ENCODE data around the gene HRH2.
"Not testable (repeated sequence)": the region's sequence is repeated elsewhere in the genome, so short reads cannot be mapped to it uniquely, and the experiment has no call there.

Gene HRH2, protein sequence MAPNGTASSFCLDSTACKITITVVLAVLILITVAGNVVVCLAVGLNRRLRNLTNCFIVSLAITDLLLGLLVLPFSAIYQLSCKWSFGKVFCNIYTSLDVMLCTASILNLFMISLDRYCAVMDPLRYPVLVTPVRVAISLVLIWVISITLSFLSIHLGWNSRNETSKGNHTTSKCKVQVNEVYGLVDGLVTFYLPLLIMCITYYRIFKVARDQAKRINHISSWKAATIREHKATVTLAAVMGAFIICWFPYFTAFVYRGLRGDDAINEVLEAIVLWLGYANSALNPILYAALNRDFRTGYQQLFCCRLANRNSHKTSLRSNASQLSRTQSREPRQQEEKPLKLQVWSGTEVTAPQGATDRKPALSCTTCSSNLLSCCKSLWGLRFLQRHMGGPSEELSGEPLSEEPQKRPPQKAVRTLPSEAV

DNA sequence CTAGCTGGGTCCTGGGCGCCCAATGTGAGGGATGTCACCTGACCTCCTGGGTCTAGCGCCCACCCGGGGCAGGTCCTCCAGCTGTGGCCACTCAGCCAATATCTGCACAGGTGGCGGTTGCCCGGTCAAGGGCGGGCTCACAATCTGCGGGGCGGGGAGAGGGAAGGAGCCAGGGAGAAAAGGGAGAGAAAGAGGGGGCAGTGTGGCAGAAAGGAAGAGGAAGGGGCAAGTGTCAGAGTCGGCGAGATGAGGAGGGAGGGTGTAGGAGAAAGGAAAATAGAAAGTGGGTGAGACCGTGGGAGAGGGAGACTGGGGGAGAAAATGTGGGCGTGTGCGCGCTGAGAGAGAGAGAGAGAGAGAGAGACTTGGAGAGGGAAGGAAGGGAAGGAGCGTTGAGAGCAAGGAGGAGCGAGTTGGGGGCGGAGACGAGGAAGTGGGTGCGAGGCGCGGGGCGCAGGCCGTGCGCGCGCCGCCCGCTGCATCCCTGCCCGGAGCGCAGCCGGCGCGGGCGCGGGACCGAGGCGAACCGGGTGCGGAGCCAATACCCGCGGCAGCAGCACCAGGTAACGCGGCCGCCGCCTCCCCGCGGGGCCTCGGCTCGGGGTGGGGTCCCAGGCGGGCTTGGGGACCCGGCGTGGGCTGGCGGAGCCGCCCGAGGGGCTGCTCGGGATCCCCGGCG is at the start of gene HRH2:
Gene HRH2, plus strand, starts transcription at position 479 of the 679 bp plus-strand sequence. CDS start 25,163 bp downstream, outside the sequence.
- DNase-seq (ENCODE audit: low read depth in 1 of 2, low spot score in 1 of 2) = no peak

DNA sequence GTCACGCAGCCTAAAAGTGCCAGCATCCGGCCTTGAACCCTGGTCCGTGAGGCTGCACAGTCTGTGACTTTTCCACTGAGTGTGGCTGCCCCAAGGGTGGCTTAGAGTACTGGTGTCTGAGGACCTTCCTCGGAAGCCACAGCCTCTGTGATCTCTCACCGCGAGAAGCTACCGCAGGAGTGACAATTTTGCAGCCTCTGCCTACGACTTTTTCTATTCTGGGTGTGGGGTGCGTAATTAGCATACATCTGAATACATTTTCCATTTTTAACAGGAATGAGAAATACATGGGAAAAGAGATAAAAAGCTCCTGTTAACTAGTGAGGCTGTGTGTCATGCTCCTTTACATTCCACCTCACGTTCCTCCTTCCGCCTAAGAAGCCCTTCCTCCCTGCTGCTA is 48.3 kb upstream of the HRH2 start:
- DNase-seq (ENCODE audit: low read depth in 1 of 2, low spot score in 1 of 2) = no peak

DNA sequence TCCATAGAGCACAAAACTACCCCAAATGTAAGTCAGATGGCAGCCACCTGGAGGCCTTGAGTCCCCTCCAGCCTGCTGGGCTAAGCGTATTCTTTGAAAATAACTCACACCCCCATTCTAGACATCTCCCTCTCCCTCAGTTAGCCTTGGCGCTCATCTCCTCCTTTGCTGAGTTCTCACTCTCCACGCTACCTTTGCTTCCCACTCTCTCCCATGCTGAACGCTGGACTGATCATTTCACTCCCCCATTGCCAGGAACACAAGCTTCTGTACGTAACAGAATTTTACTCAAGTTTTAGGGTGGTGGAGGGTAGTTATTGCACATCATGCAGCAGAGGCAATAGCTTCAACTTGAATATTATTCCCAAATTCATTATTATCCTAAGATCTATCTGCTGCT is 47.5 kb upstream of the HRH2 start:
- no peak for DNase-seq (ENCODE audit: low read depth in 1 of 2, low spot score in 1 of 2)

DNA sequence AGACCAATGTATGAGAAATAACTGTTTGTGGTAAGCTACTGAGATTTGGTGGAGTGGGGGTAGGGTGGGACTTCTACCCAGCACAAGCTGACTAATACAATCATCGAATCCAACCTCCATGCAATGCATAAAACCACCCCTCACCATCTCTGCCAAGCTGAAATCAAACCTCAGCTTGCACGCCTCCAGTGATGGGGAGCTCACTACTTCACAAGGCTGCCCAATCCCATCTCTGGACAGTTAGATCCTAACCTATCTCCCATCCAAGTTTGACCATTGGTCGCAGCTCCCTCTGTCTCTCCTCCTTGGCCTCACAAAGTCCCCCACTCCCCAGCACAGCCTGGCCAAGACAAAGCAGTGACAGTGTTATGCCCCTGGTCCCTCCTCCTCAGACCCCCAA is 47.0 kb upstream of the HRH2 start:
- no peak for DNase-seq (ENCODE audit: low read depth in 1 of 2, low spot score in 1 of 2)

DNA sequence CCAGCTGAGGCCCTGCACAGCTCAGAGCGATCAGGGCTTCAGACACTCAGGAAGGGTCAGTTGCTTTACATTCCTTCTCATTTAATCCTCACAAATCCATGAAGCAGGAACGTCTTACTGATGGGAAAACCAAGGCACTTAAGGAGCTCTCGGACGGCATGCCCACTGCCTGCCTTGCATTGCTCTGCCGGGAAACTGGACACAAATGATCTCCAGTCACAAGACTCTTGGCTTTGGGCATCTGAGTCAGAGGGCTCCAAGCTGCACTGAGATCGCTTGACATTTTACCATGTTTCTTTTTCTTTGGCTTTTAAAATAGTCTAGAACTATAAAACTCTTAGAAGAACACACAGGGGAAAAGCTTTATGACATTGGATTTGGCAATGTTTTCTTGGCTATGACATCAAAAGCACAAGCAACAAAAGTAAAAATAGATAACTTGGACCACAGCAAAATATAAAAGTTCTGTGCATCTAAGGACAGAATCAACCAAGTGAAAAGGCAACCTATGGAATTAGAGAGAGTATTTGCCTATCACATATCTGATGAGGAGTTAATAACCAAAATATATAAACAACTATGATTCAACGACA is 43.6 kb upstream of the HRH2 start:
- DNase-seq (ENCODE audit: low read depth in 1 of 2, low spot score in 1 of 2) = no peak

DNA sequence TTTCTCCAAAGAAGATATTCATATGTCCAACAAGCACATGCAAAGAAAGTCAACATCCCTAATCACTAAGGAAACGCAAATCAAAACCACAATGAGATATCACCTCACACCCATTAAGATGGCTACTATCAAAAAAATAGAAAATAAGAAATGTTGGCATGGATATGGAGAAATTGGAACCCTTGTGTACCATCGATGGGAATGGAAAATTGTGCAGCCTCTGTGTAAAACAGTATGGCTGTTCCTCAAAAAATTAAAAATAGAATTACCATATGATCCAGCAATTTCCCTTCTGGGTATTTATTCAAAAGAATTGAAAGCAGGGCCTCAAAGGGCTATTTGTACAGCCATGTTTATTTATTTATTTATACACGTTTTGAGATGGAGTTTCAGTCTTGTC is 43.0 kb upstream of the HRH2 start:
- DNase-seq (ENCODE audit: low read depth in 1 of 2, low spot score in 1 of 2) = no peak

DNA sequence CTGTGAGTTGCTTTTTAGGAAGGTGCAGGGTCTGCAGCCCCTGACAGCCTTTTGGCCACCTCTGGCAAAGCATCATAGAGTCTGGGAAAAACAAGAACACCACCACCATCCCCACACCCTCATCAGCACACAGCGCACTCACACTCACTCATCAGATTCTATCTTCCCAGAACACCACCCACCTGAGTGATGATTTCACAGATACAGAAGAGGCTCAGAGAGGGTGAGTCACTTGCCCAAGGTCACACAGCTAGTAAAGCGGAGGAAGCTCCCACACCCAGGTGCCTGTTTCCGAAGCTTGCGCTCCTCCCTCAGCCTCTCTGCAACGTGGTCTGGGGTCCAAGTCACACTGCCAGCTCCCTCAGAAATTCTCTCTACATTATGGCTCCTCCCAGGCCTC is 41.8 kb upstream of the HRH2 start:
- no peak for DNase-seq (ENCODE audit: low read depth in 1 of 2, low spot score in 1 of 2)

DNA sequence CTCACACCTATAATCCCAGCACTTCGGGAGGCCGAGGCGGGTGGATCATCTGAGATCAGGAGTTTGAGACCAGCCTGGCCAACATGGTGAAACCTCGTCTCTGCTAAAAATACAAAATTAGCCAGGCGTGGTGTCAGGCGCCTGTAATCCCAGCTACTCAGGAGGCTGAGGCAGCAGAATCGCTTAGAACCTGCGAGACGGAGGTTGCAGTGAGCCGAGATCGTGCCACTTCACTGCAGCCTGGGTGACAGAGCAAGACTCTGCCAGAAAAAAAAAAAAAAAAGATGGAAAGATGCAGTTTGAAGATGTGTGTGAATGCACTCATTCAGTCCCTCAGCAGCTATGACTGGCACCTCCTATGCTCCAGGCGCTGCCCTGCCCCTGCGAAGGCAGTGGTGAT is 41.3 kb upstream of the HRH2 start:
- not testable (repeated sequence) for DNase-seq (ENCODE audit: low read depth in 1 of 2, low spot score in 1 of 2)

DNA sequence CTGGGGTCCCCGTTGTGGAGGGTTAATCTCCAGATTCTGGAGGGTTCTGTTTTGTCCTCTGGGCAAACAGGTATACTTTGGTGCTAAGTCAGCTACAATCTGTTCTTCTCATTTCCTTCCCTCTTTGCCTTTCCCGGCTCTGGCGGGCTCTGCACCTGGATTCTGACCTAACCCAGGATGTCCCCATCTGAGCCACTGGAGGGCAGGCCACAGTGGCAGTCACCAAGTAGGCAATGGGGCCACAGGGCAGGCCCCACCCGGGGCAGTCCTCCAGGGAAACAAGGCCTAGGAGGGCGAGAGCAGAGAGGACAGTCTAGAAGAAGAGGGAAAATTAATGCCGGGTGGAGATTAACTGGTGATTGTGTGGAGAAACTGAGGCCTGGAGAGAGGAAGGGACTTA is 40.4 kb upstream of the HRH2 start:
- DNase-seq (ENCODE audit: low read depth in 1 of 2, low spot score in 1 of 2) = no peak

DNA sequence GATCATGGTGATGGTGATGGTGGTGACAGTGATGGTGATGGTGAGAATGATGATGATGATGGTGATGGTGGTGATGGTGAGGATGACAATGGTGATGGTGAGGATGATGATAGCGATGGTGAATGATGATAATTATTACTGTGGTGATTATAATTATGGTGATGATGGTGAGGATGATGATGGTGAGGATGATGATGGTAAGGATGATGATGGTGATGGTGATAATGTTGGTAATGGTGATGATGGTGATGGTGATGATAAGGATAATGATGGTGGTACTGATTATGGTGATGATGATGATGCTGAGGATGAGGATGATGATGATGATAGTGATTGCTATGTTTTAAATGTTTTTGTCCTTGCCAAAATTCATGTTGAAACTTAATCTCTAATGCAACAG is 37.3 kb upstream of the HRH2 start:
- no peak for DNase-seq (ENCODE audit: low read depth in 1 of 2, low spot score in 1 of 2)

DNA sequence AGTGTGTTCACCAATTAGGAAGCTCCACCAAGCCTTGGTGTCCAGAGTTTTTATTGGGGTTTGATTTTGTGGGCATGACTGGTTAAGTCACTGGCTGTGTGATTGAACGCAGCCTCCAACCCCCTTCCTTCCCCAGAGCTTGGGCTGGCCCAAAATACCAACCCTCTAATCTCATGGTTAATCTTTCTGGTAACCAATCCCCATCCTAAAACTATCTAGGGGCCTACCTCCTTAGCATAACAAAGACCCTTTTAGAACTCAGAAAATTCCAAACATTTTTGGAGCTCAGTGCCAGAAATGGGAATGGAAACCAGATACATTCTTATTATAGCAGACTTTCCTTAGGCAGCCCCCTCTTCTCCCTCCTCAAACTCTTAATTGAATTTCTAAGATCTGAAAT is 35.9 kb upstream of the HRH2 start:
- DNase-seq (ENCODE audit: low read depth in 1 of 2, low spot score in 1 of 2) = no peak

DNA sequence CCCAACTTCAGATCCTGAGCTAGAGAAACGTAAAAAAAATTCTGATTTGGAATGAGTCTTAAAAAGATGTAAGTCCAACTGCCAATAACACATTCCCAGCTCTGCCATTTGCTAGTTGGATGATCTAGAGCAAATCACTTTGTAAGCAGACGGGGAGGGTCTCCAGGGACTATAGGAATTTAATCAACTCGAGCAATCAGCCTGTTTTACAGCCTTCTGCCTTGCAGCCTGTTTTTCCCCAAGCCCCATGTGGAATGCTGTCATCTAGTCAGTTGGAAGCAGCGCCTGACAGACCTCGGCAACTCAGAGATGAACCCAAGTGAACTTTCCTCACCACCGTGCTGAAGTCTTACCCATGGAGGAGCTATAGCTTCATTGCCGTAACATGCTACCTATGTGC is 34.8 kb upstream of the HRH2 start:
- no peak for DNase-seq (ENCODE audit: low read depth in 1 of 2, low spot score in 1 of 2)

DNA sequence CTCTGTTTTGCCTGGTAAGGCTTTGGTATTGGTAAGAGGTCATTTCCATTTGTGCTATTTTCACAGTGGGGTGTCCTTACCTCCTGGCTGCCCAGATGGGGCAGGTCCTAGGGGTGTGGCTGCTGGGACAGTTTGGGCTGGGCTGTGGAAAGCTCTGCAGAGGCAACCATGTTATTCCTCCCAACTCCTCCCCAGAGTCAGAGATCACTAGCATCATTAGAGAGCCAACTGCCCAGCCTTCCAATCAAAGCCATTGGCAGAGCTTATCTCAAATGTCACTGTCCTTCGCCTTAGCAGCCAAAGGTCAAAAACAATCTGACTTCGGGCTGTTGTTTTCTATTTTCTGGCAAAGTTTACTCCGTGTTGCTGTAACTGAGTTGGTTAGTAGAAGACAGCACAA is 33.6 kb upstream of the HRH2 start:
- DNase-seq (ENCODE audit: low read depth in 1 of 2, low spot score in 1 of 2) = no peak

DNA sequence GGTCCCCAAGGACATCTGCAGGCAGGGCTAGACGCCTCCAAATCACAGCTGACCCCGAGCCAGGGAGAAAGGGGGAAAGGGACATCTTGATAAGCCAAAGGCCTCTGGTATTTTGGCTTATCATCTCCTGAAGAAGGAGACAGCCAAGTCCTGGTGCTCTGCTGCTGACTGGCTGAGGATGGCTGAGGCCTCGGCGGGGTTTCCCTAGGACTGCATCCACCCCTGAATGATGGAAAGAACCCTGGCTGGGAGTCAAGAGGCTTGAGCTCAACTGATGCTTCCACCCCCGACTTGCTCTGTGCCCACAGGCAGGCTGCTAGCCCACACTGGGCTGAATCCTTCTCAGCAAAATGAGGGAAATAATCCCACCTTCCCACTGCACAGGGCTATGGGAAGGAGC is 30.9 kb upstream of the HRH2 start:
- DNase-seq (ENCODE audit: low read depth in 1 of 2, low spot score in 1 of 2) = no peak

DNA sequence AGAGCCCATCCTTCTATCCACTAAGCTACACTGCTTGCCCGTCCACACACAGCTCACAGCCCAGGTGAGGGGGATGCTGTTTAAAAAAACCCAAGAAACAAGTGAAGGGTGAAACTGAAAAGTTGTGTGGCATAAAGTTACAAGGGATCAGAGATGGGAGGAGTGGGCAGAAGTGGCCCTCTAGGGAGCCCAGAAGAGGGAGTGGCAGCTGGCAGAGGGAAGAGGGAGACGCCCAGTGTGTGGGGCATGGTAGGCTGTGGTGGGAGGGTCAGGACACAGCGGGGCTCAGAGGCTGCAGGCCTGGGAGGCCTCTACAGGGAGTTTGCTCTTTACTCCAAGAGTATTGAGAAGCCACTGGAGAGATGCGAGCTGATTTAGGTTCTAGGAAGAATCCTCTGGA is 30.1 kb upstream of the HRH2 start:
- DNase-seq (ENCODE audit: low read depth in 1 of 2, low spot score in 1 of 2) = no peak

DNA sequence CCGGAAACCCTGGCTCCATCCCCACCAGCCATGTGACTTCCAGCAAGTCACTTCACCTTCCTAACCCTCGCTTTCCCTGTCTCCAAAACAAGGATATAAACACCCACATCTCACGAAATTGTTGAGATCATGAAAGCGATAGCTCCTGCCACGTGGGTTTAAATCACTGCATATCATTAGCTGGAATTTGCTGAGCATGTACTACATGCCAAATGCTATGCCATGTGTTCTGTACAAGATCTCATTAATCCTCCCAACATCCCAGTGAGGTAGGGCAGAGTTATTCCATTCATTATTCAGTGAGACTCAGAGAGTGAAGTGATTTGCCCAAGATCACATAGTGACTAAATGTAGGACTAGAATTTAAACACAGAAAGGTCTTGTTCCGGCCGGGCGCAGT is 29.2 kb upstream of the HRH2 start:
- DNase-seq (ENCODE audit: low read depth in 1 of 2, low spot score in 1 of 2) = no peak

DNA sequence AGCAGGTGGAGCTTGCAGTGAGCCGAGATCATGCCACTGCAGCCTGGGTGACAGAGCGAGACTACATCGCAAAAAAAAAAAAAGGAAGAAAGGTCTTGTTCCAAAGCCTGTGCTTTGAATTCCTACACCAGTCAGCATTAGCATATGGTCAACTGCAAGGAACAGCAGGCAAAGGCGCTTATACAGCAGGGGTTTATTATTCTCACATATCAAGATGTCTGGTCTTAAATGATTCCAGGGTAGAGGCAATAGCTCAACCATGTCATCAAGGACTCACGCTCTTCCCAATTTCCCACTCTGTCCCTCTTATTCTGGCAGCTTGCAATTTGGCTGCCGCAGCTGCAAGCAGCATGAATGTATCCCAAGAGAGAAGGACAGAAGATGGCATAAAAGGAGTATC is 28.6 kb upstream of the HRH2 start:
- no peak for DNase-seq (ENCODE audit: low read depth in 1 of 2, low spot score in 1 of 2)

DNA sequence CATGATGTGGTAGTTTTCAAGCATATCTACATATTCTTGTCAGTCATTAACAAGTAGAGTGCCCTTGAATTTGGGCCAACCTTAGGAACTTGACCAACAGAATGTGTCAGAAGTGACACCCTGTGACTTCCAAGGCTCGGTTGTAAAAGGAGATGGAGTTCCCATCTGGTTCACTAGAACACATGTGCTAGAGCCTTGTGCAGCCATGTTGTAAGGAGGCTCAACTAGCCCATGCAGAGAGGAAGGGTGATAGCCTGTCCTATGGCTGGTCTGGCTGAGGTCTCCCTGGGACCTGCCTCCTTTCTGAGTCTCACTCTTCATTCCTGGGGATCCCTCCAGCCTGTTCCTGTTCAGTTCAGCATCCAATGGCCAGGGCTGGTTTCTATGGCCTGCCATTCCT is 28.1 kb upstream of the HRH2 start:
- DNase-seq (ENCODE audit: low read depth in 1 of 2, low spot score in 1 of 2) = no peak

DNA sequence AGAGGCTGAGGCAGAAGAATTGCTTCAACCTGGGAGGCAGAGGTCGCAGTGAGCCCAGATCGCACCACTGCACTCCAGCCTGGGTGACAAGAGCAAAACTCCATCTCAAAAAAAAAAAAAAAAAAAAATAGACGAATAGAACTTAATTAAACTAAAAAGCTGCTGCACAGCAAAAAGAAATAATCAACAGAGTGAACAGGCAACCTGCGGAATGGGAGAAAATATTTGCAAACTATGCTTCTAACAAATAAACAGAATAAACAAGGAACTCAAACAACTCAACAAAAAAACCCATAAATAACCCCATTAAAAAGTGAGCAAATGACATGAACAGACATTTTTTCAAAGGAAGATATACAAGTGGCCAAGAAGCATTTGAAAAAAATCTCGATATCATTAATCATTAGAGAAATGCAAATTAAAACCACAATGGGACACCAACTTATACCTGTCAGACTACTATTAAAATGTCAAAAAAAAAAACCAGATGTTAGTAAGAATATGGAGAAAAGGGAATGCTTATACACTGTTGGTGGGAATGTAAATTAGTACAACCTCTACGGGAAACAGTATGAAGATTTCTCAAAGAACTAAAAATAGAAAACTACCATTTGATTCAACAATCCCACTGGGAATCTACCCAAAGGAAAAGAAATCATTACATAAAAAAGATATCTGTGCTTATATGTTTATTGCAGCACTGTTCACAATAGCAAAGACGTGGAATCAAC is 21.9 kb upstream of the HRH2 start:
- no peak for DNase-seq (ENCODE audit: low read depth in 1 of 2, low spot score in 1 of 2)

DNA sequence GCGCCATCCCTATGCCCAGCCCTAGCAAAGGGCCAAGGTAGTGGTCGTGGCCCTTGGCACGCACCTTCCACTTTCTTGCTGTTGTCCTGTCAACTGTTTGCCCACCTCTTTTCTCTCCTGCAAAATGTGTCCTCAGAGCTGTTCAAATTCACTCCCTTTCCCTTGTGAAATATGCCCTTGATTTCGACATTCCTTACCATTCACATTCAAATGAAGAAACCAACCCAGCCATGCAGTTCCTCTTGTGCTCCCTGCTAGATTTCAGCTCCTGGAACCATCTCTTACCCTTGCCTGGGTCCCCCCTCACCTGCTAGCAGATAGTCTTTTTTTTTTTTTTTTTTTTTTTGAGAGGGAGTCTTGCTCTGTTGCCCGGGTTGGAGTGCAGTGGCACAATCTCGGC is 19.6 kb upstream of the HRH2 start:
- DNase-seq (ENCODE audit: low read depth in 1 of 2, low spot score in 1 of 2) = no peak

DNA sequence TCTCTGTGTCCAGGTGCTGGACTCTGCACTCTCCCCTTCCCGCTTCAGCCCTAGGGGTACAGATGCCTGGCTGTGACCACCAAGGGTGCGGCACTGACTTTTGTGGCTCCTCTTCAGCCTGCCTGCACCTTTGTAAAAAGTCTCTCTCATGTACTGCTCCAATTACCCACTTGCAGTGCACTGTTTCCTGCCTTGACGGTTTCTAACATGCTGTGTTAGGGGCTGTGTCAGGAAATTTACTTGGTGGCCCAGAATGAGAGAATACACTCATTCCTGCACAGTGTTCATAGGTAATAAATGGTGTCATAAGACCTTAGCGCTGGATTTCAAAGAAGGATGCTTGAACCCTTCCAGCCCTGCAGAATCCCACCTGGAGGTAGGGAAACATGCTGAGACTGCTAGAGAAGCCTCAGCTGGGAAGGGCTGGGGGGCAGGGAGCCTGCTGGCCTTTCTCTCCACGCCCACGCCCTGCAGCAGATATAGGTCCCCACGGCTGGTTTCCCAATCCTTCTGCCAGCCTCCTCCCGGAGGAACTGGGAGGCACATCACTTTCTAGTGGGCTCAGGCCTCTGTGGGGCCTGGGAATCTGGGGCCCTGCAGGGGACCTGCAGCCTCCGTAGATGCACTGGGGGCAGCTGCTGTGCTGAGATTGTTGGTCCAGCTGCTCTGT is 17.6 kb upstream of the HRH2 start:
- no peak for DNase-seq (ENCODE audit: low read depth in 1 of 2, low spot score in 1 of 2)
